ENCODE results near the gene DACH1.

DNA sequence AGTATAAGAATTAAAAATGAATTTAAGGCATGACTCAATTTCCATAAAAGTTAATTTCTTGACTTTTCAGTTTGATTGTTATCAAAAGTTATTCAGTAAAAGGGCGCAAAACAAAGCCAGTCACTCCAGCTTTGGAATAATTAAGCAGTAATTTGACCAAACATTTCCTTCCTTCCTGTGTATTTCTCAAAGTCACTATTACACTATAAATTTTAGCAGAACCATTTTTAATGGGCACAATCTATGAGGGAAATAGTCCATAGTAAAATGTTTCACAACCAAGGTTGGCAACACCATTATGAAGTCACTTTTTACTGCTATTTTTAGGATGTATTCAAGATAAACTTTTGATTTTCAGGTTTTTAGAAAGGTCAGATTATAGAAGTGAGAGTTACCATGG lies 91.0 kb downstream of the DACH1 start:
- no peak for TF ChIP-seq ZC3H10 (CRISPR knock-in tag; IDR thresholded peaks at IDR 0.05)
- TF ChIP-seq TOX (CRISPR knock-in tag; IDR thresholded peaks at IDR 0.05; ENCODE audit: borderline replicate concordance), result no peak
- TF ChIP-seq RARB (CRISPR knock-in tag; IDR thresholded peaks at IDR 0.05), result no peak
- TF ChIP-seq, protein P1, sequence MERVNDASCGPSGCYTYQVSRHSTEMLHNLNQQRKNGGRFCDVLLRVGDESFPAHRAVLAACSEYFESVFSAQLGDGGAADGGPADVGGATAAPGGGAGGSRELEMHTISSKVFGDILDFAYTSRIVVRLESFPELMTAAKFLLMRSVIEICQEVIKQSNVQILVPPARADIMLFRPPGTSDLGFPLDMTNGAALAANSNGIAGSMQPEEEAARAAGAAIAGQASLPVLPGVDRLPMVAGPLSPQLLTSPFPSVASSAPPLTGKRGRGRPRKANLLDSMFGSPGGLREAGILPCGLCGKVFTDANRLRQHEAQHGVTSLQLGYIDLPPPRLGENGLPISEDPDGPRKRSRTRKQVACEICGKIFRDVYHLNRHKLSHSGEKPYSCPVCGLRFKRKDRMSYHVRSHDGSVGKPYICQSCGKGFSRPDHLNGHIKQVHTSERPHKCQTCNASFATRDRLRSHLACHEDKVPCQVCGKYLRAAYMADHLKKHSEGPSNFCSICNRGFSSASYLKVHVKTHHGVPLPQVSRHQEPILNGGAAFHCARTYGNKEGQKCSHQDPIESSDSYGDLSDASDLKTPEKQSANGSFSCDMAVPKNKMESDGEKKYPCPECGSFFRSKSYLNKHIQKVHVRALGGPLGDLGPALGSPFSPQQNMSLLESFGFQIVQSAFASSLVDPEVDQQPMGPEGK (CRISPR knock-in tag; IDR thresholded peaks at IDR 0.05; ENCODE audit: borderline replicate concordance), result no peak
- TF ChIP-seq, protein P2, sequence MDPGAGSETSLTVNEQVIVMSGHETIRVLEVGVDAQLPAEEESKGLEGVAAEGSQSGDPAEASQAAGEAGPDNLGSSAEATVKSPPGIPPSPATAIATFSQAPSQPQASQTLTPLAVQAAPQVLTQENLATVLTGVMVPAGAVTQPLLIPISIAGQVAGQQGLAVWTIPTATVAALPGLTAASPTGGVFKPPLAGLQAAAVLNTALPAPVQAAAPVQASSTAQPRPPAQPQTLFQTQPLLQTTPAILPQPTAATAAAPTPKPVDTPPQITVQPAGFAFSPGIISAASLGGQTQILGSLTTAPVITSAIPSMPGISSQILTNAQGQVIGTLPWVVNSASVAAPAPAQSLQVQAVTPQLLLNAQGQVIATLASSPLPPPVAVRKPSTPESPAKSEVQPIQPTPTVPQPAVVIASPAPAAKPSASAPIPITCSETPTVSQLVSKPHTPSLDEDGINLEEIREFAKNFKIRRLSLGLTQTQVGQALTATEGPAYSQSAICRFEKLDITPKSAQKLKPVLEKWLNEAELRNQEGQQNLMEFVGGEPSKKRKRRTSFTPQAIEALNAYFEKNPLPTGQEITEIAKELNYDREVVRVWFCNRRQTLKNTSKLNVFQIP (CRISPR knock-in tag; IDR thresholded peaks at IDR 0.05; ENCODE audit: borderline replicate concordance, low read depth), result no peak
- TF ChIP-seq CSDC2 (CRISPR knock-in tag; IDR thresholded peaks at IDR 0.05), result no peak
- no peak for TF ChIP-seq OSR1 (CRISPR knock-in tag; IDR thresholded peaks at IDR 0.05)
- no peak for TF ChIP-seq ZNF70 (CRISPR knock-in tag; IDR thresholded peaks at IDR 0.05)

All from SK-N-SH treated with all-trans-retinoic acid at 6 μM for 48 hours (cell line).